OCI-LY7 (cell line): Measurements from ENCODE around the gene SLC35E2B. TPM values are rescaled to one million over a fixed set of nuclear protein-coding genes. Genes with fewer than 3 reads are reported as not detected.
"Not testable (repeated sequence)": the region's sequence is repeated elsewhere in the genome, so short reads cannot be mapped to it uniquely, and the experiment has no call there.

Experiments
- BruUV-seq: library from RNA; stranded (reverse); fragments of 400-500 nt; replicated peaks from 2 replicates; lab custom pipeline; 2021; lab: Mats Ljungman, UMichigan
- CTCF ChIA-PET: fragments of 300-600 bp; sonication (Branson Sonifier 250); formaldehyde crosslinking; loops from one replicate; lab custom pipeline; 2022; ENCODE audit warnings: antibody characterized with exemption; ENCODE audit not compliant: unreplicated experiment; lab: Charles Lee
- POLR2A ChIA-PET: fragments of 300-600 bp; sonication (Branson Sonifier 250); formaldehyde crosslinking; loops from one replicate; lab custom pipeline; 2022; ENCODE audit warnings: antibody characterized with exemption; lab: Charles Lee
- DNase-seq: peaks from one replicate; pipeline ENCODE4 v3.0.0-alpha.2; 2015; ENCODE audit warnings: low spot score
- H2AFZ ChIP-seq: fragments of 200-600 bp; sonication (generic), shearing (Covaris generic); 2 replicates; pipeline ENCODE4 v1.6.1; 2014; ENCODE audit warnings: mild to moderate bottlenecking, antibody characterized with exemption, low read length, moderate library complexity
- H3K27ac ChIP-seq: fragments of 200-600 bp; sonication (generic); 2 replicates; pipeline ENCODE4 v1.5.1; 2014; ENCODE audit warnings: mixed run types, low read depth, mild to moderate bottlenecking, moderate library complexity, low read length, inconsistent platforms; ENCODE audit not compliant: poor library complexity, severe bottlenecking
- H3K36me3 ChIP-seq: fragments of 200-600 bp; sonication (generic); 2 replicates; pipeline ENCODE4 v1.6.1; 2014; ENCODE audit warnings: mild to moderate bottlenecking, antibody characterized with exemption, low read length, moderate library complexity, mixed read lengths; ENCODE audit not compliant: insufficient read depth
- H3K4me1 ChIP-seq: fragments of 200-600 bp; sonication (generic); 2 replicates; pipeline ENCODE4 v1.5.1; 2014; ENCODE audit warnings: mild to moderate bottlenecking, low read length; ENCODE audit not compliant: insufficient read depth, poor library complexity, severe bottlenecking
- H3K4me2 ChIP-seq: fragments of 200-600 bp; sonication (generic); 2 replicates; pipeline ENCODE4 v1.6.1; 2014; ENCODE audit warnings: mild to moderate bottlenecking, low read length
- H3K4me3 ChIP-seq: fragments of 200-600 bp; sonication (generic); 2 replicates; pipeline ENCODE4 v1.5.1; 2014; ENCODE audit warnings: mild to moderate bottlenecking, low read depth, low read length; ENCODE audit not compliant: poor library complexity, severe bottlenecking
- H3K79me2 ChIP-seq: fragments of 200-600 bp; sonication (generic); 2 replicates; pipeline ENCODE4 v1.6.1; 2016; ENCODE audit warnings: low read depth, mild to moderate bottlenecking, low read length, moderate library complexity, mixed read lengths; ENCODE audit not compliant: insufficient read depth
- H3K9me2 ChIP-seq: fragments of 200-600 bp; sonication (generic); 2 replicates; pipeline ENCODE4 v1.6.1; 2016; ENCODE audit warnings: mild to moderate bottlenecking, low read length, mixed read lengths; ENCODE audit not compliant: insufficient read depth
- H3K9me3 ChIP-seq: fragments of 200-600 bp; sonication (generic); 2 replicates; pipeline ENCODE4 v1.6.1; 2014; ENCODE audit warnings: mild to moderate bottlenecking, mixed run types, low read length, mixed read lengths
- H4K20me1 ChIP-seq: fragments of 200-600 bp; sonication (generic); 2 replicates; pipeline ENCODE4 v1.6.1; 2014; ENCODE audit warnings: mild to moderate bottlenecking, antibody characterized with exemption, low read length, moderate library complexity, mixed read lengths; ENCODE audit not compliant: insufficient read depth
- intact Hi-C: fragments of 100-400 bp; cut with micrococcal nuclease; formaldehyde crosslinking; loops from one replicate; pipeline ENCODE4 v1.10.0; 2022; ENCODE audit not compliant: unreplicated experiment
- total RNA-seq, 2 experiments: library from RNA; depleted of rRNA in 1 of 2; stranded (reverse); fragments of >200 nt in 1 of 2; shearing (Covaris generic) in 1 of 2; gene quantifications; 2 replicates each; pipeline ENCODE4 v1.2.3, GENCODE V29; 2014 to 2022
- TF ChIP-seq, protein P1 (sequence below): fragments of 200-600 bp; sonication (generic); conservative IDR thresholded peaks from 2 replicates; pipeline ENCODE4 v1.5.1; 2014; ENCODE audit warnings: mild to moderate bottlenecking, antibody characterized with exemption, low read length, moderate library complexity, mixed read lengths

The SLC35E2B gene
- total RNA-seq, 2 experiments from 2014 or later, result 26.6 to 58.9 TPM

GRCh38 chr1:1727131-1727651 lies 34.6 kb upstream of the SLC35E2B start:
- H3K36me3 ChIP-seq, H2AFZ ChIP-seq, H4K20me1 ChIP-seq, POLR2A ChIA-PET, H3K27ac ChIP-seq, CTCF ChIA-PET, H3K9me2 ChIP-seq, H3K4me3 ChIP-seq, H3K79me2 ChIP-seq, intact Hi-C loops, BruUV-seq, H3K9me3 ChIP-seq, H3K4me2 ChIP-seq, DNase-seq, H3K4me1 ChIP-seq: not testable (repeated sequence)

DNA sequence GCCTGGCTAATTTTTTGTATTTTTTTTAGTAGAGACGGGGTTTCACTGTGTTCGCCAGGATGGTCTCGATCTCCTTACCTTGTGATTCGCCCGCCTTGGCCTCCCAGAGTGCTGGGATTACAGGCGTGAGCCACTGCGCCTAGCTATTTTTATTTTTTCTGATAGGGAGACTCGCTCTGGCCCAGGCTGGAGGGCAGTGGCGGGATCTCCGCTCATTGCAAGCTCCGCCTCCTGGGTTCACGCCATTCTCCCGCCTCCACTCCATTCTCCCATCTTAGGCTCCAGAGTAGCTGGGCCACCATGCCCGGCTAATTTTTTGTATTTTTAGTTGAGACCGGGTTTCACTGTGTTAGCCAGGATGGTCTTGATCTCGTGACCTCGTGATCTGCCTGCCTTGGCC lies 33.5 kb upstream of the SLC35E2B start:
- H3K9me3 ChIP-seq, H2AFZ ChIP-seq, CTCF ChIA-PET, H3K4me3 ChIP-seq, DNase-seq, H4K20me1 ChIP-seq, H3K79me2 ChIP-seq, POLR2A ChIA-PET, intact Hi-C loops, H3K9me2 ChIP-seq, H3K4me1 ChIP-seq, H3K27ac ChIP-seq, BruUV-seq, H3K4me2 ChIP-seq: not testable (repeated sequence)
- peaks cover 12% of the 10 kb centered on the region for H3K36me3 ChIP-seq

GRCh38 chr1:1724035-1724864 lies 31.7 kb upstream of the SLC35E2B start, which contains the start of gene CDK11A:
Gene CDK11A (minus strand): TSS chr1:1724357. CDS start chr1:1722818, 1,539 bp downstream.
- Histone ChIP-seq H3K36me3 (peaks cover 21% of the 10 kb centered on the region), H3K4me2 (peak within 1 kb of the TSS; percentile 52), H3K27ac (peak within 1 kb of the TSS; percentile 81), H3K4me3 (peak within 1 kb of the TSS; percentile 81)
- peak; percentile 100 for DNase-seq
- H3K9me3 ChIP-seq, H2AFZ ChIP-seq, H3K9me2 ChIP-seq, H3K79me2 ChIP-seq, H4K20me1 ChIP-seq, H3K4me1 ChIP-seq, POLR2A ChIA-PET, BruUV-seq: not testable (repeated sequence)
- CTCF ChIA-PET, result interaction anchor here (0.6 kb wide), 1 partner anchor 200 kb away, joined by 3 read pairs; no protein-coding TSS in a partner anchor
- TF ChIP-seq, protein P1, sequence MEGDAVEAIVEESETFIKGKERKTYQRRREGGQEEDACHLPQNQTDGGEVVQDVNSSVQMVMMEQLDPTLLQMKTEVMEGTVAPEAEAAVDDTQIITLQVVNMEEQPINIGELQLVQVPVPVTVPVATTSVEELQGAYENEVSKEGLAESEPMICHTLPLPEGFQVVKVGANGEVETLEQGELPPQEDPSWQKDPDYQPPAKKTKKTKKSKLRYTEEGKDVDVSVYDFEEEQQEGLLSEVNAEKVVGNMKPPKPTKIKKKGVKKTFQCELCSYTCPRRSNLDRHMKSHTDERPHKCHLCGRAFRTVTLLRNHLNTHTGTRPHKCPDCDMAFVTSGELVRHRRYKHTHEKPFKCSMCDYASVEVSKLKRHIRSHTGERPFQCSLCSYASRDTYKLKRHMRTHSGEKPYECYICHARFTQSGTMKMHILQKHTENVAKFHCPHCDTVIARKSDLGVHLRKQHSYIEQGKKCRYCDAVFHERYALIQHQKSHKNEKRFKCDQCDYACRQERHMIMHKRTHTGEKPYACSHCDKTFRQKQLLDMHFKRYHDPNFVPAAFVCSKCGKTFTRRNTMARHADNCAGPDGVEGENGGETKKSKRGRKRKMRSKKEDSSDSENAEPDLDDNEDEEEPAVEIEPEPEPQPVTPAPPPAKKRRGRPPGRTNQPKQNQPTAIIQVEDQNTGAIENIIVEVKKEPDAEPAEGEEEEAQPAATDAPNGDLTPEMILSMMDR, result peak; percentile 55
- intact Hi-C loops, result loop anchor here (5.0 kb wide), 2 partner anchors 67 to 183 kb away; partner anchors contain the start of gene CDK11B
